T-helper 1 cell (primary cell): ENCODE results near the gene ABCB11.
"Not testable (repeated sequence)": the region's sequence is repeated elsewhere in the genome, so short reads cannot be mapped to it uniquely, and the experiment has no call there.

Experiments
- DNase-seq, 5 donors: peaks; one replicate each; pipeline ENCODE4 v3.0.0-alpha.2; 2012 to 2020

Gene ABCB11

DNA sequence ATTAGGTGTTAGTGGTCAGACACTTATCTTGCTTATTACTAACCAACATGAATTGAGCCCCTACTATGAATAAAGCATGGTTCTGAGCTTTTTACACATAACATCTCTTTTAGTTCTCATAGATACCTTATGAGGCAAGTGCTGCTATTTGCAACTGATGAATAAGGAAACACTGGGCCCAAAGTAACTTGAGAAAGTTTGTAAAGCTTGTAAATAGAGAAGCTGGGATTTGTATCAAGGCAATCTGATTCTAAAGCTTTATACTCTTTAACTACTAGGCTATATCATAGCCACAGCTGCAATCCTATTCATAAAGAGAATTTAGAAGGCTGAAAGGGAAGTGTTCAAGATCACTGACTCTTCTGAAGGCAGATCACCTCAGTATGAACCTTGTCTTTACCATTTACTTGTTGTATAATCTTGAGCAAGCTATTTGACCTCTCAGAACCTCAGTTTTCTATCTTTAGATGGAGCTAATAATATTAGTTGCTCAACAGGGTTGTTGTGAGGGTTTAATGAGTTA is 60.4 kb downstream of the ABCB11 start:
- DNase-seq = no peak

DNA sequence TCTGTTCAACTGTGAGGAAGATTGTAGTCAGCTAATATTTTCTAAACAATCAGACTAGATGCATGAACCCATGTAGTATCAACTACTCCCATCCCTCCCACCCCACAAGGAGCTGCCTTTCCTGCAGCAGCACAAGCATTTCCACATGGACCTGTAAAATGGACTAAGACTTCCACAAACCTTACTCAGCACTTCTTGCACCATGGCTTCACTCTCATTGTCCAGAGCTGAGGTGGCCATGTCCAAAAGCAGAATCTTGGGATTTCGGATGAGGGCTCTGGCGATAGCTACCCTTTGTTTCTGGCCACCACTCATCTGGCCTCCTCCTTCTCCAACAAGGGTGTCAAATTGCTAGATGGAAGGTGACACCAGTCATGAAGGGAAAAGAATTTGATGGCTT is 61.3 kb downstream of the ABCB11 start:
- DNase-seq = no peak

DNA sequence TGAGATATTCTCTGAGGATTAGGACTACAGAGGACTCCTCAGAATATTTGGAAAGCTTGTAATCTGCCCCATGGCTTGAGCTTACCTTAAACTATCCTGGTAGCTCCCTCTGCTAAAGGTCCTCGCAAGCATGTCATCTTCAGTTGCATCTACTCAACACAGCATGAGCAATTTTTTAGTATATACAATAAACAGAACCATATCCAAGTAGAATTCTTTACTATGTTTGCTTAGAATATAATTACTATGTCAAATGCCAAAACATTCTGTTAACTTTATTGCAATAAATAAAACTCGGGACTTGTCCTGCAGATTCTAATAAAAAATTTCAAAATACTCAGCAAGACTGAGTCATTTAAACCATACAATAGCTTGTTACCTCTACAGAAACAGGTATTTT is 62.8 kb downstream of the ABCB11 start:
- no peak for DNase-seq

DNA sequence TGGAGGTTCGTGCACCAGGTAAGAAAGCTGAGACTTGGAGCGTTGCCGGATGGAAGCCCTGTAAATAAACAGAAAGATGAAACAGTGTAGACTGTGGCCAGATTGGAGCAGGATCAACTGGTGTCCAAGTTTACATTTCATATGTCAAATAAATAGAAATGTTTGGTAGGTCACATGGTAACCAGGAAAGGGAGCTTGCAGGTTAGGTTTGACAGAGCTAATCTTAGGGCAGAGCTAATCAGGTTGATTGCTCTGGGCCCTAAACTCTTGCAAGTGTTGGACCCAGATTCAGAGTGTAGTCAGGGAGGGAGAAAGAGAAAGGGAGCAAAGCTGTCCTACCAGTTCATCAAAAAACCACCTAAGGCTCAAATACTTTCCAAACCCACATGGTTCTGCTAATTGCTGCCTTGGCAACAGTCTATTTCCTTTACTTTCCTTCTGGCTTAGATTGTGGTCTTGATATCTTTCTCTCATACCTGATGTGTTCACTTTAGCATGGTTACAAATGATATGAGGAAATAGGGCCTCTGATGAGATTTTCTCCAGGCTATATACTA is 66.8 kb downstream of the ABCB11 start:
- no peak for DNase-seq

DNA sequence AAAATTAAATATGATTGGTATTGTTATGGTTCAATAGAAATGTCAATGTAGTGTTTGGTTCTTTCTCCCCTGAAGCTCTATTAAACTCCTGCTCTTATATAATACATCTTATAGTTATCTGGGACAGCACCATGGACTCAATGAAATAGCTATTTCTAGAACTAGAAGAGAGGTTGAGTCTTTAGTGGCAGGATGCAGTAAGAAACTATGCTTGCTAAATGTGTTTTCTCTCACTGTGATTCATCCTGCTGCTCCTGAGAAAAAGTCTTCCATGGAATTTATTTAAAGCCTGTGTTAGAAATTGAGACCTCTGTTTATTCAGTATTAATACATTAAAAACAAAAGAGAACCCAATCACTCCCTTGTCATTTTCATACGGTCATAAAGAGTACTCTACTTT is 68.5 kb downstream of the ABCB11 start:
- DNase-seq = no peak

DNA sequence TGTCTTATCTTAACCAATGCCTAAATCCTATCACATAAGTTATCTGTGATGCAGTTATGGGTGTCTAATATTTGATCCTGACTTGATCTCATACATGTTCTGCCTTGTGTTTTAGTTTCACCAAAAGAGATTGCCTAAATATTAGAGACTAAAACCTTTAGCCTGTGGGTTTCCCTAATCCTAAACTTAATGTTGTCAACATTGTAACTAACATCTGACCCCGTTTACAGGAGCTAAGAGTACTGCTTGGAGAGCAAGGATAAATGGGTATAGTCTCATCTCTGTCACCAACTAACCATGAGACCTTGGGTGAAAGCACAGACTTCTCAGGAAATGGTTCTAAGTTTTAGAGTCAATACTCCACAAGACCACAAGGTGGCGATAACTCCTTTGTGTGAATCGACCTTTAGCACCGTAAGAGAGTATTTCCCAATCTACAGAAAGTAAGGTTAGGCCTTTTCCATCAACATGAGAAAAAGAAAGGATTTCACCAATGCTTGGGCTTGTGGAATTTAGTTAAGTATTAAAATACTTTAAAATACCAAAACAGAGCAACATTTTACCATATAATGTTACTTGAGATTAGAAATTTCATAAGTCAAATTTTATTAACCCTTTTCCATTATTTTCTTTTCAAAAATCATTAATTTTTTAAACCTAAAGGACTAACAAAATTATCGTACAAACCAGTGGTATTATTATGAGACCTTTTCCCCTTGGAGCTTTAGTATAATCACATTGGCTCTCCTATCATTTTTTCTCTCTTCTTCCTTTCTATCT is 69.5 kb downstream of the ABCB11 start:
- peak in 3 of 5 donors; percentile 14 to 67 (median 25) for DNase-seq

DNA sequence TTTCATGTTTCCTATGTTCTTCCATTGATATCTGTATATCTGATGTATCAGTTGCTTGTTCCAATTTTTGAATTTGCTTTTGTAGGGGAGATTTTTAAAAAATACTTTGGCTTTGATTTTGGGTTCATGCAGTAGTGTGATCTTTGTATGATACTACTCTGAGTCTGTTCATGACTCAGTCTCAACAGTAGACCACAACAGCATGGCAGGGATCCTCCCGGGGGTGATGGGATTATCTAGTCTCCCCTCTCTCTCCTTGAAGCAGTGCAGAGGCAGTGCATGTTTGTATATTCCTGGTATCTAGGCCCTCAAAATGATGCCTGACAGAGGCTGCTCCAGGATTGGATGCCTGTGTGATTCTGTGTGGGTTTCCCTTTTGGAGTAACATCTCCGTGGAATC is 74.7 kb downstream of the ABCB11 start:
- no peak for DNase-seq

DNA sequence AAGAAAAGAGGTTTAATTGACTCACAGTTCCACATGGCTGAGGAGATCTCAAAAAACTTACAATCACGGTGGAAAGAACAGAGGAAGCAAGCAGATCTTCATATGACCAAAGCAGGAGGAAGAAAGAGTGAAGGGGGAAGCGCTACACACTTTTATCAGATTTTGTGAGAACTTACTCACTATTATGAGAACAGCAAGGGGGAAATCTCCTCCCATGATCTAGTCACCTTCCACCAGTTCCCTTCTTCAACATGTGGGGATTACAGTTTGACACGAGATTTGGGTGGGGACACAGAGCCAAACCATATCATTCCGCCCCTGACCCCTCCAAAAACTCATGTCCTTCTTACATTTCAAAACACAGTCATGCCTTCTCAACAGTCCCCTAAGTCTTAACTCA is 75.8 kb downstream of the ABCB11 start:
- no peak for DNase-seq

DNA sequence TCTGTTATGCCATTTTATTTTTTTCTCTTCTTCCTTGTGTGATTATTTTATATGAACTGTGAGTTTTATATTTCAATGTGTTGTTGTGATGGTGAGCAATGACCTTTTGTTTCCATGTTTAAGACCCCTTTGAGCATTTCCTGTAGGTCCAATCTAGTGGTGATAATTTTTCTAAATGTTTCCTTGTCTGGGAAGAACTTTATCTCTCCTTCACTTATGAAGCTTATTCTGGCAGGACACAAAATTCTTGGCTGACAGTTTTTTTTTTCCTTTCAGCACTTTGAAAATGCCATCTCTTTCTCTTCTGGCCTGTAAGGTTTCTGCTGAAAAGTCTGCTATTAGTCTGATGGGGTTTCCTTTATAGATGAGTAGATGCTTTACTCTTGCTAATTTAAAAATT is 76.9 kb downstream of the ABCB11 start:
- no peak for DNase-seq

DNA sequence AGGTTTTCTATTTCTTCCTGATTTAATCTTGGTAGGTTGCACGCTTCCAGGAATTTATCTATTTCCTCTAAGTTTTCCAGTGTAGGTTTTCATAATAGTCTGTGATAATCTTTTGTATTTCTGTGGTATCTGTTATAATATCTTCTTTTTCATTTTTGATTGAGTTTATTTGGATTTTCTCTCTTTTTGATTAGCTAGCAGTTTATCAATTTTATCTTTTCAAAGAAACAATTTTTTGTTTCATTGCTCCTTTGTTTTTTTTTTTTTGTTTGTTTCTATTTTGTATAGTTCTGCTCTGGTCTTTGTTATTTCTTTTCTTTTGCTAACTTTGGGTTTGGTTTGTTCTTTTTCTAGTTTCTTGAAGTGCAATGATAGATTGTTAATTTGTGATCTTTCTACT is 78.7 kb downstream of the ABCB11 start:
- DNase-seq = no peak

DNA sequence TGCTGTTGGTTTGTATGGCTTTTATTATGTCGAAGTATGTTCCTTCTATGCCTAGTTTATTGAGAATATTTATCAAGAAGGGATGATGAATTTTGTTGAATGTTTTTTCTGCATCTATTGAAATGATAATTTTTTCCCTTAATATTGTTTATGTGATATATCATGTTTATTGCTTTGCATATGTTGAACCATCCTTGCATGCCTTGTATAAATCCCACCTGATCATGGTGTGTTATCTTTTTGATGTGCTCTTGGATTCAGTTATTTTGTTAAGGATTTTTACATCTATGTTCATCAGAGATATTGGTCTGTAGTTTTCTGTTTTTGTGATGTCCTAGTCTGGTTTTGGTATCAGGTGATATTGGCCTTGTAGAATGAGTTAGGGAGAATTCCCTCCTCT is 79.3 kb downstream of the ABCB11 start:
- no peak for DNase-seq

DNA sequence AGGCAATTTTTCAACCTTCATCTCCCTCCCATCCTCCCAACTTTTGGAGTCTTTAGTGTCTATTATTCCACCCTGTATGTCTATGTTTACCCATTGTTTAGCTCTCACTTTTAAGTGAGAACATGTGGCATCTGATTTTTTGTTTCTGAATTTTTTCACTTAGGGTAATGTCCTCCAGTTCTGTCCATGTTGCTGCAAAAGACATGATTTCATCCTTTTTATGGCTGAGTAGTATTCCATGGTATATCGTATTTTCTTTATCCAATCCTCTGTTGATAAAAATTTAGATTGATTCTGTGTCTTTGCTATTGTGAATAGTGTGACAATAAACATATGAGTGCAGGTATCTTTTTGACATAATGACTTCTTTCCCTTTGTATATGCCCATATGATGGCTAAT is 81.8 kb downstream of the ABCB11 start:
- no peak for DNase-seq

DNA sequence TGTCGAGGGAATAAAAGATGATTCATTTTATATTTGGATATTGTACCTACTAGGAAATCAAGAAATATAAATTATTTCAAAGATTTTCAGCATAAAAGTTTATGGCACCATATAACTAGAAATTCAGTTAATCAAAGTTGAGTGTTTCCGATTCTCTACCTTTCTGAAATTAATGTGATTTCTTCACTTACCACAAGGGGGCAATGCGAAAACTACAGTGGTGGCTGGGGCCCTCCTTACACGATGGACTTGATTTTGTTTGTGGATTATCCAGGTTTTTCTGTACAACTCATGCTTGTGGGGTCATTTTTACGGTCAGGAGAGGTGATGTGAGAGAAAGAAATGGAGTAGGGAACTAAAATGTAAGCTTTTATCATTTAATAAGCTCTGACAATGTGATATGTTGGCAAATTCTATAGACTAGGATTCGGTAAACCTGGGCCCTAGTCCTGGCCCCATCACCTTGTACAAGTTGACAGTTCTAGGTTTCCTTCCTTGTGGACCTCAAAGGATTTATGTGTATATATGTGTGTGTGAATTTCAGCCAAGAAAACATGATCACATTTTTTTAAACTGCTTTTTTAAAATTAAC is 82.4 kb downstream of the ABCB11 start:
- no peak for DNase-seq

DNA sequence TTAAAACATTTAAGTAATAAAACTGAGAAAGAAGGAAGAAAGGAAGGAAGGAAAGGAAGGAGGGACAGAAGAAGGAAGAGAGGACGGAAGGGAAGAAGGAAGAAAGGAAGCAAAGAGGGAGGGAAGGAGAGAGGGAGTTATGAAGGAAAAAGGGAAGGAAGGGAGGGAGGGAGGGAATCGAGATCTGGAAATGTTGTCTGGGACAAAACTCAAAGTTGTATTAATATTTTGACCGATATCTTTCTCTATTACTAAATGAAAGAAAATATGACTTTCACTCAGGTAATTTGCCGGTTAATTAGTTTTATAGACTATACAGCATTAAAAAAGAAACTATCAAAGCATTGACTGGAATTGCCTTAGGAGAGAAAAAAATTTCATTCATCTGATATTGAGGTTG is 85.6 kb downstream of the ABCB11 start:
- DNase-seq = no peak

DNA sequence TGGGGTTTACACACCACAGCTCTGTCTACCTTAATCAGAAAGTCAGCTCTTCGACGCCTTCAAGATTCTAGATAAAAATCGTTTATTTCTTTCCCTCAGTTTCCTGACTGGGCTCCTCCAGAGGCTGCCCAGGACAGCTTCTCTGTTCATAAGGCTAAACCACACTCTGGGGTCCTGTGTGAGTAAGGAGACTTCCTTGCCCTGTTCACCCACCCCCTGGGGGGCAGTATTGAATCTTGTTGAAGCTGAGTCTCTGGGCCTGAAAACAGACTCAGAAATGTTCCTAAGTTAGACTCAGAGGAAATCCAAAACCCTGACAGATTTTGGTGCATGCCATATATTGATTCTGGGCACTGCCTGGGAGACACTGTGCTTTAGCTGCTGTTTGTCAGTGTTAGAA is 87.1 kb downstream of the ABCB11 start:
- DNase-seq = no peak

DNA sequence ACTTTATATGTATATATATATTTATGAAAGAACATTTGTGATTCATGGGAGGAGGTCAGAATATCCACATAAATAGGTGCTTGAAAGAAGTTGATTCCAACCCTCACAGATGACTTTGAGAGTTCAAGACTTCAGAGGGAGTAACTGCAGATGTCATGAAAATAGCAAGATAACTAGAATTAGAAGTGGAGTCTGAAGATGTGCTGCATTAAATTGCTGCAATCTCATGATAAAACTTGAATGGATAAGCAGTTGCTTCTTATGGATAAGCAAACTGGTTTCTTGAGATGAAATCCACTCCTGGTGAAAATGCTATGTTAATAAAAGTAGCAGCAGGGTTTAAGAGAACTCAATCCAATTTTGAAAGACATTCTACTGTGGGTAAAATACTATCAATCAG is 89.8 kb downstream of the ABCB11 start:
- DNase-seq = no peak

DNA sequence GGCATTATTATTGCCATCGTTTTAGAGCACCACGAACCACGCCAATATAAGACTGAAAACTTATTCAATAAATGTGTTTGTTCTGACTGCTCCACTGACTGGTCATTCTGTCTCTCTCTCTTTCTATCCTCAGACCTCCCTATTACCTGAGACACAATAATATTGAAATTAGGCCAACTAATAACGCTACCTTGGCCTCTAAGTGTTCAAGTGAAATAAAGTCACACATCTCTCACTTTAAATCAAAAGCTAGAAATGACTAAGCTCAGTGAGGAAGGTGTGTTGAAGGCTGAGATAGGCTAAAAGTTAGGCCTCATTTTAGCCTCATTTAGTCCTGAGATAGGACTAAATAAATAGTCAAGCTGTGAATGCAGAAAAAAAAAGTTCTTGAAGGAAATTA is 91.2 kb downstream of the ABCB11 start:
- peak in 1 of 5 donors; percentile 33 for DNase-seq

DNA sequence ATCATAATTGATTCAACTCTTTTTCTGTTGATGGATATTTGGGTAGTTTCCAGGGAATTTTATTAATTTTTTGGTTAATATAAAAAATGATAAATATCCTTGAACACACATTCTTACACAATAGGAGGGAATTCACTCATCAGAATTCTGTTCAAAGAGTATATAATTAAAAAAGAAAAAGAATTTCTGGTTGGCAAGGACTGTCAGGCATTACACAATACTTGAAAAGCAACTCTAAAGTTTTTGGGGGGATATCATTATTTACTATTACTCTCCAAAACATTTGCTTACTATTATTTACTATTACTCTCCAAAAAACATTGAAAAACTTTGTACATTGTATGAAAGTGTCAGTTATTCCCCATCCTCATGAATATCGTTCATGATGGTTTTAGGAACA is 92.1 kb downstream of the ABCB11 start:
- DNase-seq = no peak

DNA sequence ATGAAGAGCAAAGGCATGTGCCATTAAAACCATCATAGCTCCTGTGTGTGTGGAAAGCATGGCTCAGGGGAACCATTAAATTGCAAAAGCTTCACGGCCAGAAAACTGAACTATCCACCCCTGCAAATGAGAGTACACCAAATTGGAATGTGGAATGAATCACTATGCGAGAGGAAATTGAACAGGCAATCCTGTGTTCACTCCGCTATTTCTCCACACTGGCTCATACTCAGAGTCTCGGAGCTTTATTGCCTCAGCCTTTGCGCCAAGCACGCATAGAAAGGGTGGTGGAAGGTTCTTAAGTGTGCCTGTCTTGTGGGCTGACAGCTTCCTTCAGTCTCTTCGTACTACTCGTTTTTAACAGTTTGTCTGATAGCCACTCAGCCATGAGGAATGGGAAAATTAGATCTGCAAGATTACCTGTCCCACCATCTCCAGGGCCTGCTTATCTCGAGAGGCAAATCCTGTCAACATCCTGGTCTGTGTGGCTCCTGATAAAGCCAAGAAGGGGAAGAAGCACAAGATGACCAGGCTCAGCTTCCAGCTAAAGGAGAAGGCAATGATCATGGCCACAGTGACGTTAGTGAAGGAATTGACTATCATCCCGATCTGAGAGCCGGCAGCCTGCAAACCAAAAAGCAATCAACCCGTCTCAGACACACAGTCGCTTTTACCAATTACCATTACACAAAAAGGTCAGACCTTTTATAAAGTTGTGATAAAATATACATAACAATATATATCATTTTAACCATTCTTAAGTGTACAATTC is 95.1 kb downstream of the ABCB11 start:
- no peak for DNase-seq

DNA sequence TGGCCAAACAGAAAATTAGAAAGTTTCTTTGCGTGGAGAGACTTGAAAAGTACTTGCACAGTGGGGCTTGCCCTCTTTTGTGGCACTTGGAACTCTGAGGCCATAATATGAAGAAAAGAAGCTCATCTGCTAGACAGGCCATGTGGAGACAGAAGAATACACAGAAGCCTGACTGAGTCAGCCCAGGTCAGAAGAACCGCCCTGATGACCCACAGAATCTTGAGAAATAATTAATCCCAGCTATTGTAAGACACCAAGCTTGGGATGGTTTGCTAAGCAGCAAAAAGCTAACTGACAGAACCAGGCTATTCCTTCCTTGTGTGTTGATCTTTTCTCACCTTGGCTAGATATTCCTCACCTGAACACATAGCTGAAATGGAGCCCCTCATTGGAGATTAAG is 96.3 kb downstream of the ABCB11 start:
- DNase-seq = no peak

DNA sequence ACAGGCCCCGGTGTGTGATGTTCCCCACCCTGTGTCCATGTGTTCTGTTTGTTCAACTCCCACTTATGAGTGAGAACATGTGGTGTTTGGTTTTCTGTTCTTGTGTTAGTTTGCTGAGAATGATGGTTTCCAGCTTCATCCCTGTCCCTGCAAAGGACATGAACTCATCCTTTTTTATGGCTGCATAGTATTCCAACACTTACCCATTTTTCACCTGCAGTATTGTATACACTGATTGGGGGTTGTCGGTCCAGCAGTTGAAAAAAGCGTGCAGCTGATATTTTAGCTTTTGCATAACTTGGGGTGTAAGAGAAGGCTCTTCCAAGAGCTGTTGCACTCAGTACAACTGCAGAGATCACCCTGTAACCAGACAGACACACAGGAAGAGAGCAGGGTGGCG is 99.0 kb downstream of the ABCB11 start:
- DNase-seq = not testable (repeated sequence)

DNA sequence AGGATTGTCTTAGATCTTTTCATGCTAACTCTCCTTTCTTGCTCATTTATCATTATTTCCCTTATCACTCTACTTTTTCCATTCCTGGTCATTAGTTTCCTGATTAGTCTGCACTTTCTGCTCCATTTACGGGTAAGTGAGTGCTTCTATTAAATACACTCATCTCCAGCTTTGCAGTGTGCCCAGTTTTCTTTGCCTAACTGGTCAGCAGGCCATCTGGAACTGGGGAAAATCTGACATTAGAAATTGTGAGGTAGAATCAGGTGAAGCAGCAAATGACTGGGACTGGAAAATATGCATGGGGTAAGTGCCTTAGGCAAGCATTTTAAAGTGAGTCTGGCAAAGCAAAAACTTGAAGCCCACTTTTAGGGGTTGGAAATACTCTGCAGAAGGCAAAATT is 100.9 kb downstream of the ABCB11 start:
- no peak for DNase-seq

DNA sequence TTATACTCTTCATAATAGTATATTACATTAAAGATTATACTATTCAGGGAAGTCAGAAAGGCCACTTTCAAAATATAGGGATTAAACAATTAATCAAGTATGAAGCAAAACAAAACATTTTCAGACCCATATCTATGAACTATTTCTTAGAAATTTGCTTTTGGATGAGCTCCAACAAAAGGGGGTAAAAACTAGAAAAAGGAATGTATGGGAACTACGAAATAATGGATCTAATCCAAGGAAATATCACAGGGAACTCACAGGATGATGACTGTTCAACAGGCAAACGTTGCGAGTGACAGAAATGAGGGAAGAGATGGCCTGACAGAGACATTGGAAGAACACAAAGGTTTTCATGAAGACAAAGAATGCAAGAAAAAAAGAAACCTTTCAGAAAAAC is 102.1 kb downstream of the ABCB11 start:
- no peak for DNase-seq
